ENCODE data around the gene PLEKHM2.

The PLEKHM2 gene

GRCh38 chr1:15731735-15732685 is 47.9 kb downstream of the PLEKHM2 start:
- no peak for TF ChIP-seq CTCF (IDR thresholded peaks at IDR 0.05)
- no peak for DNase-seq (ENCODE audit: low spot score)
- H3K27ac ChIP-seq = no peak overlapping the region
- no peak overlapping the region for H3K4me3 ChIP-seq

- Histone ChIP-seq H3K27ac (no peak overlapping the region), H3K4me3 (no peak overlapping the region)
- no peak for DNase-seq (ENCODE audit: low spot score)
- no peak for TF ChIP-seq CTCF (IDR thresholded peaks at IDR 0.05)
Observed at GRCh38 chr1:15732686-15733081, 48.6 kb downstream of the PLEKHM2 start.

- no peak for DNase-seq (ENCODE audit: low spot score)
- H3K27ac ChIP-seq = no peak overlapping the region
- no peak for TF ChIP-seq CTCF (IDR thresholded peaks at IDR 0.05)
- no peak overlapping the region for H3K4me3 ChIP-seq
Observed at GRCh38 chr1:15733218-15733725, 49.2 kb downstream of the PLEKHM2 start.

- no peak for TF ChIP-seq CTCF (IDR thresholded peaks at IDR 0.05)
- H3K4me3 ChIP-seq = no peak overlapping the region
- no peak overlapping the region for H3K27ac ChIP-seq
- DNase-seq (ENCODE audit: low spot score) = no peak
Observed at GRCh38 chr1:15733726-15734226, 49.7 kb downstream of the PLEKHM2 start.

- no peak overlapping the region for H3K4me3 ChIP-seq
- no peak overlapping the region for H3K27ac ChIP-seq
- DNase-seq (ENCODE audit: low spot score) = no peak
- TF ChIP-seq CTCF (IDR thresholded peaks at IDR 0.05) = no peak
Observed at GRCh38 chr1:15734296-15734695, 50.2 kb downstream of the PLEKHM2 start.

GRCh38 chr1:15734901-15735300 is 50.8 kb downstream of the PLEKHM2 start:
- DNase-seq (ENCODE audit: low spot score) = no peak
- Histone ChIP-seq H3K27ac (peak overlapping the region in 1 of 2 donors; percentile 68), H3K4me3 (no peak overlapping the region)
- no peak for TF ChIP-seq CTCF (IDR thresholded peaks at IDR 0.05)
